ENCODE data around the gene ZNF214. TPM values are rescaled to one million over a fixed set of nuclear protein-coding genes. Genes with fewer than 3 reads are reported as not detected.

Gene ZNF214
- total RNA-seq, 1 donor from 2014 or later: not detected

DNA sequence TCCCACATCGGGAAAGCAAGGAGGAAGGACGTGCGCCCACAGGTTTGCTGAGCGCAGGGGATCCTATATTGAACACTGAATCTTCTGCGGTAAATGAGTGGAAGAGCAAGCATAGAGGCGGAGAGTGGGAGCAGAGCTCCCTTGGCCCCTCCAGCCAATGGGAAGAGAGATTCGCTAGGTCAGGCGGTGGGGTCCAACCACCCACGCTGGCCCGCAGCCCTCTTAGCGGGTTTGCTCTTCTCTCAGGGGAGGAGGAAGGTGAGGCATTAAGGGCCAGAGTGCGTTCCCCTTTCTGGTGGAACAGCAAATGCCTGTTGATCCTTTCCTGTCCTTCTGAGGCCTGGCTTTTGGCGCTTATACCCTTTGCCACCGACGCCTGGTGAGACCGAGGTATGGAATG is 10.7 kb upstream of the ZNF214 start:
- H3K9me3 ChIP-seq: no peaks in the 10 kb centered on the region
- H3K36me3 ChIP-seq: no peaks in the 10 kb centered on the region
- no peaks in the 10 kb centered on the region for H3K27me3 ChIP-seq
- TF ChIP-seq, protein P1, sequence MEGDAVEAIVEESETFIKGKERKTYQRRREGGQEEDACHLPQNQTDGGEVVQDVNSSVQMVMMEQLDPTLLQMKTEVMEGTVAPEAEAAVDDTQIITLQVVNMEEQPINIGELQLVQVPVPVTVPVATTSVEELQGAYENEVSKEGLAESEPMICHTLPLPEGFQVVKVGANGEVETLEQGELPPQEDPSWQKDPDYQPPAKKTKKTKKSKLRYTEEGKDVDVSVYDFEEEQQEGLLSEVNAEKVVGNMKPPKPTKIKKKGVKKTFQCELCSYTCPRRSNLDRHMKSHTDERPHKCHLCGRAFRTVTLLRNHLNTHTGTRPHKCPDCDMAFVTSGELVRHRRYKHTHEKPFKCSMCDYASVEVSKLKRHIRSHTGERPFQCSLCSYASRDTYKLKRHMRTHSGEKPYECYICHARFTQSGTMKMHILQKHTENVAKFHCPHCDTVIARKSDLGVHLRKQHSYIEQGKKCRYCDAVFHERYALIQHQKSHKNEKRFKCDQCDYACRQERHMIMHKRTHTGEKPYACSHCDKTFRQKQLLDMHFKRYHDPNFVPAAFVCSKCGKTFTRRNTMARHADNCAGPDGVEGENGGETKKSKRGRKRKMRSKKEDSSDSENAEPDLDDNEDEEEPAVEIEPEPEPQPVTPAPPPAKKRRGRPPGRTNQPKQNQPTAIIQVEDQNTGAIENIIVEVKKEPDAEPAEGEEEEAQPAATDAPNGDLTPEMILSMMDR (IDR thresholded peaks at IDR 0.05): no peak
- H3K4me3 ChIP-seq: no peak overlapping the region
- intact Hi-C loops (cut with DNase I): no loop called here
- no peak for DNase-seq (ENCODE audit: low spot score in 2 of 2)
- H3K4me1 ChIP-seq: no peaks in the 10 kb centered on the region
- H3K27ac ChIP-seq: no peak overlapping the region

DNA sequence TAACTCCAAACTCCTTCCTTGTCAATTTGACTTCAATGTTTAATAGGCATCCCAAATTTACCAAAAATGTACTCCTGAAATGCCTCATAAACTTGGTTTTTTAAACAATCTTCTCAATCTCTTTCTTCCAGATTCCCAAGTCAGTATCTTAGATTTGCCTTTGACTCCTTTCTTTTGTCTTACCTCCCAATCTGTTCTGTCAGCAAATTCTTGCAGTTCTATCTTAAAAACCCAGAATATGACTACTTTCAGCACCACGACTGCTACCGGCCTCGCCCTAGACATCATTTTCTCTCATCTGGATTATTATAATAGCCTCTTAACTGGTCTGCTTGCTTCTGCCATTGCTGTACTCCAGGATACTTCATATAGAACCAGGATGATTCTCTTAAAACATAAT is 8.0 kb upstream of the ZNF214 start:
- Histone ChIP-seq H3K27ac (no peak overlapping the region), H3K27me3 (no peaks in the 10 kb centered on the region), H3K4me3 (no peak overlapping the region), H3K9me3 (no peaks in the 10 kb centered on the region), H3K36me3 (no peaks in the 10 kb centered on the region), H3K4me1 (no peaks in the 10 kb centered on the region)
- no peak for DNase-seq (ENCODE audit: low spot score in 2 of 2)
- intact Hi-C loops (cut with DNase I): no loop called here
- TF ChIP-seq, protein P1 (IDR thresholded peaks at IDR 0.05): no peak

DNA sequence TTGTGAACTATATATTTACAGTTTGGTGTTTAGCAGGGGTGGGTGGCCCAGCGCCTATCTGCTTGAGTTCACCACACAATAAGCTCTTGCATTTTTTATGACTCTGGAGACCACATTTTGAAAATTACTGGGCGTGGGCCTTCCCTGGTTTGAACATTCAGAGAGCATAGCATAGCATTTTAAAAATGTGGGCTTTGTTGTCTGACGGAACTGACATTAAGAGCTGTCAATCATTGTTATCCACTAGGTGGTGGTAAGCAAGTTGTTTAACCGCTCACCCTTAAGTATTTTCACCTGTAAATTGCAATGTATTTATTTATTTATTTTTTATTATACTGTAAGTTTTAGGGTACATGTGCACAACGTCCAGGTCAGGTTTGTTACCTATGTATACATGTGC is 1.2 kb upstream of the ZNF214 start:
- Histone ChIP-seq H3K4me1 (peaks cover 0 to 8% of the 10 kb centered on the region in 2 donors), H3K27ac (no peak overlapping the region)
- intact Hi-C loops (cut with DNase I): no loop called here

DNA sequence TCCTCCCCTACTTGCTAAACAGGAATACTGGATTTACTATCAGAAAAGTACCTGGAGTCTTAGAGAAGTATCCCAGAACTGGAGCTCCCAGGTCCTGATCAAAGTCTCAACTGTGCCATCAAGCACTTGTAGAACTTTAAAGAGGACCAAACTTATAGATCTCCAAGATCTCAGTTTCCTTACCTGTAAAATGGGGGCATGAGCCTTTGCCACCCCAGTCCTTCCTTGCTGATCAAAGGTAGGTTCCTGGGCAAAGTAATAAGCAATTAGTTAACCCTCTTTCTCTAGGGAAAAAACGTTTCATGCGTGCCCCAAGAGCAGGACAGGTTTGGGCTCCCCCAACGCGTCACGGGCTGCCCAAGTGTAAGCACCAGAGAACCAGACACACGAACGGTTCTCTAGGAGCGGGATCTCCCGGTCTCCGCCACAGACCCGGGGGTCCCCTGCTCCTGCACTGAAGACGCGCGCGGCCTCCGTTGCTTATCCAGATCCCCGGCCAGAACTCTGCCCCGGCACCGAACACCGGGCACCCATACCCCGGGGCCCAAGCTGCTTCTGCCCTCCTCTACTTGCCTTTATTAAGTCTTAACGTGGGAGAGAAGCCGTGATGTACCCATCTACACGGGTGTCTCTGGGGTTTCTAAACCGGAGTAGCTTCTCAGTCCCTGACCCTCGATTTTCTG is 505 bp downstream of the ZNF214 start:
- no peak for DNase-seq (ENCODE audit: low spot score in 2 of 2)
- Histone ChIP-seq H3K36me3 (no peaks in the 10 kb centered on the region), H3K27ac (peak overlapping the region; percentile 67 to 83), H3K27me3 (no peaks in the 10 kb centered on the region), H3K9me3 (no peaks in the 10 kb centered on the region), H3K4me1 (peaks cover 0 to 8% of the 10 kb centered on the region in 2 donors), H3K4me3 (peak overlapping the region; percentile 71 to 75)
- intact Hi-C loops (cut with DNase I): no loop called here
- TF ChIP-seq, protein P1 (IDR thresholded peaks at IDR 0.05): no peak

More for the DNA sequence above, 1.2 kb upstream of the ZNF214 start:
- TF ChIP-seq, protein P1 (IDR thresholded peaks at IDR 0.05): no peak
- no peaks in the 10 kb centered on the region for H3K27me3 ChIP-seq
- H3K36me3 ChIP-seq: no peaks in the 10 kb centered on the region
- no peaks in the 10 kb centered on the region for H3K9me3 ChIP-seq
- no peak overlapping the region for H3K4me3 ChIP-seq
- no peak for DNase-seq (ENCODE audit: low spot score in 2 of 2)

DNA sequence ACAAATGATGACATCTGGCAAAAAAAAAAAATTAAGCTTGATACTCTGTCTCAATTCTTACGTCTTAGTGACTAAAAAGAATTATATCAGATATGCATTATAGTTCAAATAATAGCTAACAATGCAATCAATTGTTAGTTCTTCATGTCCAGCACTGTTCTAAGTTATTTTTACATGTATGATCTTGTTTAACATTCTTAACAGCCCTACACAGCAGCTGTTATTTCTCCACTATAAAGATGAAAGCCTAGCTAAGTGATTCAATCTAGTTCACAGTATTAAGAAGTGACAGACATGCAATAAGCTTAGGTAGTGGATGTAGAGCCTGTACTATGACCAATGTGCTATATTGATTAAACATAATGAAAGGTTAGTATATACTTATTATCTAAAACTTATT is 4.1 kb downstream of the ZNF214 start:
- Histone ChIP-seq H3K36me3 (no peaks in the 10 kb centered on the region), H3K27ac (no peak overlapping the region), H3K4me3 (no peak overlapping the region), H3K9me3 (no peaks in the 10 kb centered on the region), H3K4me1 (peaks cover 0 to 6% of the 10 kb centered on the region in 2 donors), H3K27me3 (no peaks in the 10 kb centered on the region)
- TF ChIP-seq, protein P1 (IDR thresholded peaks at IDR 0.05): no peak
- intact Hi-C loops (cut with DNase I): no loop called here
- no peak for DNase-seq (ENCODE audit: low spot score in 2 of 2)

All from ascending aorta (tissue), 2 donors.